ENCODE results near the gene SYT4. TPM values are rescaled to one million over a fixed set of nuclear protein-coding genes. Genes with fewer than 3 reads are reported as not detected.

Gene SYT4
- total RNA-seq, 1 donor: not detected

DNA sequence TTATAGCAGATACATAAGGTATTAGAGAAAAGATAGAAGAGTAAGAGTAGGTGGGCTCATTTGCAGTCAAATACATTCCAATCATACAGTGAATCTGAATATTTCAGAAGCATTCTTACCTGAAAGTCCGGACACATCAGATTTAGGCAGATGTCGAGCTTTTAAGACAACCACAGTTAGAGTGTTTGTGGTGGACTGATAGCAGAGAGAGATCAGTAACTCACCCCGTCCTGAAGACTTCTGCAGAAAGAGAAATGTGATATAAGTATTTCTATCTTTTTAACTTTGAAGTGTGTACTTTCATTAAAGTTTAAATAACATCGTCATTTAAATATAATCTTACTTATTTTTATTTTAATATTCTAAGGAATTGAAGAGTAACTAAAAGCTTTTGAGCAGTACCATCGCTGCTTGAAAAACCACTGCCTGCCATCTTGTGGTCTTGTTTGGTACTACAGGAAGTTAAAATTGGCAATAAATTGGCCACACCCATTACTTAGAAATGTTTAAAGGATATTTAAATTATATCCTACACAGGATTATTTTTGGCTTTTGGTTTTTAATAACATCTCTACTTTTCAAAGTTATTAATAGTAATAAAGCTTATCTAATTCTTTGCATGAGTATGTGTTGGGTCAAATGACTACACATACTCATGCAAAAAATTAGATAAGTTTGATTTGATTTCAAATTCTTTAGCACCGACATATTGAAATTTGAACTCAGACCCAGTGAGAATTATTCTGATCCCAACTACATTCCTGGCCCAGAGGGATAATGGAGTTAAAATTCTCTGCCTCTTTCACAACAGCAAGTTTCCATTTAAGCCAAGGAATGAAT, 5.5 kb downstream of the SYT4 start:
- H3K4me3 ChIP-seq (ENCODE audit: low read depth, low read length): no peak overlapping the region
- DNase-seq (ENCODE audit: low read depth): peak; percentile 67
- TF ChIP-seq, protein P1, sequence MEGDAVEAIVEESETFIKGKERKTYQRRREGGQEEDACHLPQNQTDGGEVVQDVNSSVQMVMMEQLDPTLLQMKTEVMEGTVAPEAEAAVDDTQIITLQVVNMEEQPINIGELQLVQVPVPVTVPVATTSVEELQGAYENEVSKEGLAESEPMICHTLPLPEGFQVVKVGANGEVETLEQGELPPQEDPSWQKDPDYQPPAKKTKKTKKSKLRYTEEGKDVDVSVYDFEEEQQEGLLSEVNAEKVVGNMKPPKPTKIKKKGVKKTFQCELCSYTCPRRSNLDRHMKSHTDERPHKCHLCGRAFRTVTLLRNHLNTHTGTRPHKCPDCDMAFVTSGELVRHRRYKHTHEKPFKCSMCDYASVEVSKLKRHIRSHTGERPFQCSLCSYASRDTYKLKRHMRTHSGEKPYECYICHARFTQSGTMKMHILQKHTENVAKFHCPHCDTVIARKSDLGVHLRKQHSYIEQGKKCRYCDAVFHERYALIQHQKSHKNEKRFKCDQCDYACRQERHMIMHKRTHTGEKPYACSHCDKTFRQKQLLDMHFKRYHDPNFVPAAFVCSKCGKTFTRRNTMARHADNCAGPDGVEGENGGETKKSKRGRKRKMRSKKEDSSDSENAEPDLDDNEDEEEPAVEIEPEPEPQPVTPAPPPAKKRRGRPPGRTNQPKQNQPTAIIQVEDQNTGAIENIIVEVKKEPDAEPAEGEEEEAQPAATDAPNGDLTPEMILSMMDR (IDR thresholded peaks at IDR 0.05; ENCODE audit: insufficient read depth, low read depth, low read length): peak; percentile 81

DNA sequence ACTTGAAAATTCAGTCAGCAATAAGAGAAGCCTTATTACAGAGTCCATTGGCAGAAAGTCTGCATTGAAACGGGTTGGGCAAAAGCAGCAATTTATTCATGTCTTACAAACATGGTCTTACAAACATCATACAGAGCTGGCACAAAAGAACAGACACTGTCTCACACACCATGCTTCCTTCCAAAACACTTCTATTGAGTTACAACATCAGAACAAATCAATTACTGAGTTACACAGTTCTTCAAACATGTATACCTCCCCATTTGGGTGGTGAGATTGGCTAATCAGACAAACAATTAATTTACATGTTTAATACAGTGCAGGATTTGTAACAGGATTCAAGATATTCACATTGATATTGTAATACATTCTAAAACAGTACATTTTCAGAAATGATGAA, 9.5 kb downstream of the SYT4 start:
- no peak overlapping the region for H3K4me3 ChIP-seq (ENCODE audit: low read depth, low read length)
- TF ChIP-seq, protein P1 (IDR thresholded peaks at IDR 0.05; ENCODE audit: insufficient read depth, low read depth, low read length): no peak
- DNase-seq (ENCODE audit: low read depth): no peak

DNA sequence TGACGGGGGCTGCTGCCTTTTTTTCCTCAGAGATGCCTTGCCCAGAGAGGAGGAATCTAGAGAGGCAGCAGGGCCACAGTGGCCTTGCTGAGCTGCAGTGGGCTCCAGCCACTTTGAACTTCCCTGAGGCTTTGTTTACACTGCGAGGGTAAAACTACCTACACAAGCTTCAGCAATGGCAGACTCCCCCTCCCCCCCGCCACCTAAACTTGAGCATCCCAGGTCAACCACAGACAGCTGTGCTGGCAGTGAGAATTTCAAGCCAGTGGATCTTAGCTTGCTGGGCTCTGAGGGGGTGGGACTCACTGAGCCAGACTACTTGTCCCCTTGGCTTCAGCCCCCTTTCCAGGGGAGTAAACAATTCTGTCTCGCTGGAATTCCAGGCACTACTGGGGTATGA, 11.8 kb downstream of the SYT4 start:
- TF ChIP-seq, protein P1 (IDR thresholded peaks at IDR 0.05; ENCODE audit: insufficient read depth, low read depth, low read length): no peak
- DNase-seq (ENCODE audit: low read depth): no peak
- H3K4me3 ChIP-seq (ENCODE audit: low read depth, low read length): no peak overlapping the region

DNA sequence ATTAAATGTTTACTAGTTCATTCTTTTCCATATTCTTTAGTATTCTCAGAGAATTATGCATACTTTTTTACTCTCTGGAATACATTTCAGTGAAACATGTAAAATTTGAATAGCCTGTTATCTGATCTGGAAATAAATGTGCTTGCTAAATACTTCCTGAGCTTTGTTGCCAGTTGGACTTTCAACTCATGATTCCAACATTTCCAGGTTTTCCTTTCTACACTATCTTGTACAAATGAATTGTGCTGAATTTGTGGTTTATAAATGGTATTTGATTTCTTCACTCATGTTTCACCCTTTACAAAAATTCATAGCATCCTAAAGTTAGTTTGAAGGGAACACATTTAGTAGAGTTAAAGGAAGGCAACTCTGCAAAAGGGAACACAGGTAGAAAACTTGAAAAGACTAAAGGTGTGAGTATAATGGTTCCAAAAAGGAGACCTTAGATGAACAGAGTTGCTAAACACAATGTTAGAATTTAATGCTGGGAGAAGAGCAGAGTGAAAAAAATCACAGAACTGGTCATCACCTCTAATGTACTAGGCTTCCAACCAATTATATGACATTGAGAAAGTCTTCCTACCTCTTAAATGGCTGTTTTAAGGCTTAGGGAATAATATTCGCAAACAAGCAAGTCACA, 28.6 kb downstream of the SYT4 start:
- H3K4me3 ChIP-seq (ENCODE audit: low read depth, low read length): no peak overlapping the region
- TF ChIP-seq, protein P1 (IDR thresholded peaks at IDR 0.05; ENCODE audit: insufficient read depth, low read depth, low read length): no peak

DNA sequence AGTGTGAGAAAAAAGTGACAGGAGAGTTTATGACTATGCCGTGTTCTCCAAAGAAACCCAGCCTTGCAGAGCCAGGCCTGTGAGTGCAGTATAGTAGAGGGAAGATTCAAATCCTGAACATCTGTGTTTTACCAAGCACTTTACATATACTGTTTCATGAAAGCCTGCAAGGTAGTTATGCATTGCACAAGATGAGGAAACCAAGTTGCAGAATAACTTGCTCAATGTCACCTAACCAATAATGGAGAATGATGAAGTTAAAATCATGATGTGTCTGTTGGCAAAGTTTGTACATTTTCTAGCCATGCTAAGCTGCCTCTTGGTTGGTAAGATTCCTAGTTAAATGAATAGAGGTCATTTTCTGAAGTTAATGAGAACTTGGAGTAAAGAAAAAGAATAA, 29.3 kb downstream of the SYT4 start:
- TF ChIP-seq, protein P1 (IDR thresholded peaks at IDR 0.05; ENCODE audit: insufficient read depth, low read depth, low read length): no peak
- no peak overlapping the region for H3K4me3 ChIP-seq (ENCODE audit: low read depth, low read length)
- no peak for DNase-seq (ENCODE audit: low read depth)

More for the DNA sequence above, 28.6 kb downstream of the SYT4 start:
- no peak for DNase-seq (ENCODE audit: low read depth)

DNA sequence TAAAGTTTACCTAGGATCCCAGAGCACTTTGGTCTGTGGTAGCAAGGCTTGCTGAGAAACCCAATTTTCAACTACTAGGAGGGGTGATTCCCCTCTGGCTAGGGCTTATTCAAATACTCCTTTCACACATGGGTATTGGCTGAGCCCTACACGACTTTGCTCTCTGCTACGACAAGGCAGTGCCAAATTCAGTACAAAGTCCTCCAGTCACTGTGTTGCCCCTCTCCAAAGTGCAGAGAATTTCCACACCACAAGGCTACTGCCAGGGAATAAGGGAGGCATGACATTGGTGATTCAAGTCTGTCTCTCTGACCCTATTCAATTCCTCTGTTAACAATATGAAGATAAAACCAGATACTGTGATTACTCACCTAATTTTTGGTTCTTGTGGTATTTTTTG, 38.9 kb downstream of the SYT4 start:
- H3K4me3 ChIP-seq (ENCODE audit: low read depth, low read length): no peak overlapping the region
- no peak for DNase-seq (ENCODE audit: low read depth)
- TF ChIP-seq, protein P1 (IDR thresholded peaks at IDR 0.05; ENCODE audit: insufficient read depth, low read depth, low read length): no peak
